GM19023 (cell line): ENCODE data around the gene BICD1.

ENCODE experiments used
- ATAC-seq: cut with Tn5 transposase; IDR thresholded peaks from one replicate; pipeline ENCODE4 v1.9.1; 2021; ENCODE audit warnings: mild to moderate bottlenecking, moderate library complexity; ENCODE audit not compliant: unreplicated experiment

The BICD1 gene

DNA sequence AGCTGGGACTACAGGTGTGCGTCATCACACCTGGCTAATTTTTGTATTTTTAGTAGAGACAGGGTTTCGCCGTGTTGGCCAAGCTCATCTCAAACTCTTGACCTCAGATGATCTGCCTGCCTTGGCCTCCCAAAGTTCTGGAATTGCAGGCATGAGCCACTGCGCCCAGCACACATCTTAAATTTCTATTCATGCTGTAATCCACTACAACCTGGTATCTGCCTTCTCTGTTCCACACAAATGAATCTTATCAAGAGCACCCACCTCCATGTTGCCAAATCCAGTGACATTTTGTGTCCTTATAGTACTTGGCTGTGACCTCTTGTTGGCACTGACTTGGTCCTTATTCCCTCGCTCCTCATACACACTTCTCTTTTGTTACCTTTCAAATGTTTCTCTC, 5.8 kb upstream of the BICD1 start:
- no peak for ATAC-seq

- ATAC-seq, result no peak
These were observed 4.4 kb upstream of the BICD1 start for GRCh38 chr12:32102234-32102633.

DNA sequence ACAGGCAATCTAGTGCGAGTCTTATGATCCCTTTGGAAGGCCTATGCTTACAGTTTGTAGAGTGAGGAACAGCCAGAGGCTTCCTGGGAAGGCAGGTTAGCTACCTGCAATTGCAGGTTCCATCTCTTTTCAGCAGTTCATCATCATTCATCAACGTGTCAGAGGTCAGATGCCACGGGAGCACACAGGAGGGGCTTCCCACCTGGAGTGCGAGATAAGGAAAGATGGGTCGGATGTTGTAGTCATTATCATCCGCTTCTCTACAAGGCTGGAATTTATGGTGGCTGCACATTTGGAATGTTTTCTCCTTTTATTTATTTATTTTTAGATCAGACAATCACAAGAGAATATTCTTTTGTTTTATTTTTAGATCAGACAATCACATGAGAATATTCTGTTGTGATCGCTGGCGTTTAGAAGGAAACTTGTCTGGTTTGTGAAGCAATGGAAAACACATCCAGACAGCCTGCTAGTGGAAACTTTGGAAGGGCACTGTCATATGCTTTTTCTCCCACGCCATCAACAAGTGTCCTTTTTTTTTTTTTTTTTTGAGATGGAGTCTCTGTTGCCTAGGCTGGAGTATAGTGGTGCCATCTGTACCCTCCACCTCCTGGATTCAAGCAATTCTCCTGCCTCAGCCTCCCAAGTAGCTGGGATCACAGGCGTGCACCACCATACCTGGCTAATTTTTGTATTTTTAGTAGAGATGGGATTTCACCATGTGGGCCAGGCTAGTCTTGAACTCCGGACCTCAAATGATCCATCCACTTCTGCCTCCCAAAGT, 1.9 kb upstream of the BICD1 start:
- ATAC-seq, result no peak

- no peak for ATAC-seq
These were observed 596 bp upstream of the BICD1 start for GRCh38 chr12:32105986-32106516.

DNA sequence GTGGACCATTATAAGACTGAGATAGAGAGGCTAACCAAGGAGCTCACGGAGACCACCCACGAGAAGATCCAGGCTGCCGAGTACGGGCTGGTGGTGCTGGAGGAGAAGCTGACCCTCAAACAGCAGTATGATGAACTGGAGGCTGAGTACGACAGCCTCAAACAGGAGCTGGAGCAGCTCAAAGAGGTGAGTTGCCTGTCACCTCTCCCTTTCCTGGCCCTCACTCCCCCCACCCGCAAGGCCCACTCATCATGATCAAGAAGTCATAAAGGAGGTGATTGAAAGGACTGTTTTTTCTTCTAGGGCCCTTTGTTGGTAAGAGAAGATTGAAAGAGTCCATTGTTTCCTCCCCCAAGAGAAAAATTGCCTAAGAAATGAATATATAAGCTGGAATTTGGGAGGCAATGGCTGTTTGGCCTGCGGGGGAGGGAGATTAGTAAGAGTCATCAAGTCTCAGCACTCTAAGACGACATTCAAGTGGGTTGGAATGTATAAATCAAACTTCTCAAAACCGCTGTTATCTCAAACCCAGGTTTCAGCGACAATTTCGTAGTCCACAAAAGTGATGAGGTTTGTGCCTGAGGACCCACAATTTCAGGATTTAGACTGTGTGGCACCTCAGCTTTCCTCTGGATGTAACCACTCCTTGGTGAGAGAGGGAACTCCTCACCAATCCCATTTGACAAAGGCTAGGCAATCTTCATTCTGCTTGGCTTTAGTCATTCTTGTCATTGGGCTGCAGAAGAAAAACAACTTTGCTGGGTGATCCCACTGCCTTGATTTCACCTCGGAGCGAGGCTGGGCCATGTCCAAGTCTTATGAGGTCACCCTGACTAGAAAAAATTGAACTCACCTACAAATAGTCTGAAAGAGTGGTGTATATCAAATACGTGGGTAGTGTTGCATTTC, 966 bp downstream of the BICD1 start:
- peak; percentile 12 for ATAC-seq

GRCh38 chr12:32108787-32109186, 2.1 kb downstream of the BICD1 start:
- no peak for ATAC-seq

- no peak for ATAC-seq
These were observed 3.8 kb downstream of the BICD1 start for GRCh38 chr12:32110417-32110816.

- no peak for ATAC-seq
These were observed 4.3 kb downstream of the BICD1 start for GRCh38 chr12:32110942-32111341.

DNA sequence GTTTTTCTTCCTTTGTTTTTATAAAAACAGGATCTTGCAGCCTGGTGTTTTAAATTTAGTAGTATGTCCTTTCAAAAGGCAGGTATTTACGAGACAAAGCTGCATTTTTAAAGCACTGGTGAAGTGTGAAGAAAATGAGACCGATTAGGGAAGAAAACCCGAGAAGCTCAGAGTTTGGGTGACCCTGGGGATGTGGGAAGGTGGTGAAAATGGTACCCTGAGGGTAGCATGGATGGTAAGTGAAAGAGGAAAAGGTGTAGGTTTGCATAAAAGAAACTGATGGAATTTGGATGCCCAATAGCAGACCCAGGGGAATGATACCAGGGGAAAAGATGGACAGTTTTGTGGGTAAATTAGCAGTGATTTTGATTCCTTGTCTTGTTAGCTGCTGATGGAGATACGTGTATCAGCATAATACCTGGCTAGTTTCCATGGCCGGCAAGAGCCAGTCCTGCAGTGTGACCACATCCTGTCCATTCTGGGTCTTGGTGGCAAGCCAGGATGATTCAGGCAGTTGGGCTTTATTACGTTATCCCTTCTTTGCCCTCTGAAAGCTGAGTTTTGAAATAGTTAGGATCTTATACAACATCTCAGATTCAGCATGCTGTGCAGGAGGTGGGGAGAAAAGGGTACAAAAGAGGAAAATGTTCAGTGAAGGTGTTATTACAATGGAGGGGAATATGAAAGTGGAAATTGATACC, 8.9 kb downstream of the BICD1 start:
- ATAC-seq, result no peak

DNA sequence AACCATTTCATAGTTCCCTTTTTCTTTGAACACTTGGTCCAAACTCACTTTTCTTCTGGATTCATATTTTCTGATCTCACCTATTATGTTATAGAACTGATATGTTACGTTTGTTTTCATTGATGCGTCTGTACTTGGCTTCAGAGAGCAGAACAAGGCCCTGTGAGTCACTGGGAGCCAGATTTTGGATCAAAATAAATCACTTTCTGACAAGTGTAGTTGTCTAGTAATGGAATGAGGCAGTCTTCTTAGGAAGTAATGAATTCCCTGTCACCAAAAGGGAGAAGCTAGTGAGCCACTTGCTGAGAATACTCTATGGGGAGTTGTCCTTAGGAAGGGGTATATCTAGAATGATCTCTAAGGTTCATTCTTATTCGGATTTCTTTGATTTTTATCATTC, 10.2 kb downstream of the BICD1 start:
- no peak for ATAC-seq

DNA sequence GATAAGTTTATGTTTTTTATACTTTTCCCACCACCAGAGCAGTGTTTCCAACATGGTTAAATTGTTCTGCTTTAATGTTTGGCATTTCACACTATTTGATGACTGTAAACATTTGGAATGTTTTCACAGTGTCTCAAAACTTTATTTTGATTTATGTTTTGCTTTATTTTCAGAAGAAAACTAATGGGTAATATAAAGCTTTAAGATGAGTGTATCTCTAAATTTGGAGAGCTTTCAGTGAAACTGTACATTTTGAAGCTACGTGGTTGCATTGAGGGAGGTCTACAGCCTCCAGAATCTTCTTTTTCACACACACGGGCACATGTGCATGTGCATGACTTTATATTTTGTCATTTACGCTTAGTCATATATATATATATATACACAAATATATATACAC, 10.7 kb downstream of the BICD1 start:
- ATAC-seq, result no peak

GRCh38 chr12:32118806-32119205, 12.2 kb downstream of the BICD1 start:
- ATAC-seq, result no peak

DNA sequence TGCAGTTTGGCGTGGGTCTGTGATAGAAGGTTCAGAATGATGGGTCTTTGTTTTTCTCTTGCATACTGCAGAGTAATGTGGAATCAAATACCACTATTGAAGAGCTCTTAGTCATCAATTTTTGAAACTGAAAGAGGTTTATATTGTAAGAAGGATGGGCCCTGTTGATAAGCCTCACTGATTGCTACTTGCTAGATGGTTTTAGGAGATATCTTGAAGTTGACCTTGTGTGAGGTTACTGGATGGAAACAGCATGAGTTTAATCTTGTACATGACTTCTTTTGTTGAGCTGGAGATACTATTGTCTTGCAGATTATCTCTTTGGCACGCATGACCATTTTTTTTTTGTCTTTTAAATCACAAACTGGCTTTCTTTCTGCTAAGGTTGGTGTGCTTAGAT, 13.8 kb downstream of the BICD1 start:
- peak; percentile 73 for ATAC-seq

DNA sequence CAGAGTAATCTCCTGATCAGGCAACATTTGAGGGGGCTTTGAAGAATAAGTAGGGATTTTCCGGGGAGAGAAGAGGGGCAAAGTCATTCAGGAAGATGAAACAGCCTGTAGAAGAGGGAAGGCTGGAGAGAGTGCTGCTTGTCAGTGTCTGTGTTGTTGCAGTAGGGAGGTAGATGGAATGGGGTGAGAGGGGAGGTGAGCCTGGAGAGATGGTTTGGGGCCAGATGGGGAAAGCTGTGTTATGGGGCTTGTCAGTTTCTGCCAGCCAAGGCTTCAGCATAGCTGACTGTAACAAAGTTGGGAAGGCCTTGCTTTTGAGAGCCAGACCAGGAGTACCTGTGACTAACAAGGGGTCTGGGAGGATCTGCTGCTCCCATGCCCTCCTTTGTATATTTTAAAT, 18.0 kb downstream of the BICD1 start:
- ATAC-seq, result no peak

DNA sequence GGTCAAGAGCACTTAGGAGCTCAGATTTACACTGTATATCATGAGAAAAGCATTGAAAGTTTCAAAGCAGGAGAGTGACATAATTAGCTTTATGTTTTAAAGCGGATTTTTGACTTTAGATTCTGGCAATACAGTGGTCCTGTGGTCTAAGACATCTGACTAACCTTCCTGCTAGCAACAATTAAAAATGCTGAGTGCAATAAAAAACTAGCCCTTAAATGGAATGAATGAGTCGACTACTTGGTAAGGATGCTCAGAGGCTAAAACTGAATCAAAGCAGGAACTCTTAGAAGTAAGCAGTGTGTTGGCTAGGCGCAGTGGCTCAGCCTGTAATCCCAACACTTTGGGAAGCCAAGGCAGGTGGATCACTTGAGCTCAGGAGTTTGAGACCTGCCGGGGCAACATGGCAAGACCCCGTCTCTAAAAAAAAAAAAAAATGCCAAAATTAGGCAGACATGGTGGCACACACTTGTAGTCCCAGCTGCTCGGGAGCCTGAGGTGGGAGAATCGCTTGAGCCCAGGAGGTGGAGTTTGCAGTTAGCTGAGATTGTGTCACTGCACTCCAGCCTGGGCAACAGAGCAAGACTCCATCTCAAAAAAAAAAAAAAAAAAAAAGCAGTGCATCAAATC, 18.9 kb downstream of the BICD1 start:
- no peak for ATAC-seq

DNA sequence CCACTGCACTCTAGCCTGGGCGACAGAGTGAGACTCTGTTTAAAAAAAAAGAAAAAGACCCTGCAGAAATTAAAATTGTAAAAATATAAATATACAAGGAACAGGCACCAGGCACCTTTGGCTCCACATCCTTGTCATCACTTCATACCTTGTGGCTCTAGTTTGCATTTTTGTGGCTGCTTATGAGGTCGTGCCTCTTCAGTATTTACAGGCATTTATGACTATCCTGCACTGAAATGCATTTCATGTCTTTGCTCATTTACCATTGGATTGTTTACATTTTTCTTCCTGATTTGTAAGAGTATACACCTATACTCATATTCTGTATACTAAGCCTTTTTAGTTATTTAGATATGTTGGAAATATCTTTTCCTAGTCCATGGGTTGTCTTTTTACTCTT, 20.1 kb downstream of the BICD1 start:
- ATAC-seq, result no peak

DNA sequence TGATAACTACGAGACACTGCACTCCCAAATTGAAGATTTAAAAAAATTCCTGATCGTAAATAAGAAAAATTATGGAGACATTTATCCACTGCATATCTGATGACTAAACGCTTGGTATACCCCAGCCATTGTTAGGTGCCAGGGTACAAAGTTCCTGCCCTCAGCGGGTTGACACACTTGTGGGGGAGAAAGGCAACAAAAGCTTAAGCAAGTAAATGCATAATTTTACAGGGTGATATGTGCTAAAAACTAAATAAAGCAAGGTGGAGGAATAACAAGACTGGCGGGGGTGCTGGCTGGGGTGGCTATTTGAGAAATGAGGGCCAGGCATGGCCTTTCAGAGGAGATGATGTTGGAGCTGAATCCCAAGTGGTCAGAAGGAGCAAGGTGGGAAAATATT, 25.0 kb downstream of the BICD1 start:
- no peak for ATAC-seq

DNA sequence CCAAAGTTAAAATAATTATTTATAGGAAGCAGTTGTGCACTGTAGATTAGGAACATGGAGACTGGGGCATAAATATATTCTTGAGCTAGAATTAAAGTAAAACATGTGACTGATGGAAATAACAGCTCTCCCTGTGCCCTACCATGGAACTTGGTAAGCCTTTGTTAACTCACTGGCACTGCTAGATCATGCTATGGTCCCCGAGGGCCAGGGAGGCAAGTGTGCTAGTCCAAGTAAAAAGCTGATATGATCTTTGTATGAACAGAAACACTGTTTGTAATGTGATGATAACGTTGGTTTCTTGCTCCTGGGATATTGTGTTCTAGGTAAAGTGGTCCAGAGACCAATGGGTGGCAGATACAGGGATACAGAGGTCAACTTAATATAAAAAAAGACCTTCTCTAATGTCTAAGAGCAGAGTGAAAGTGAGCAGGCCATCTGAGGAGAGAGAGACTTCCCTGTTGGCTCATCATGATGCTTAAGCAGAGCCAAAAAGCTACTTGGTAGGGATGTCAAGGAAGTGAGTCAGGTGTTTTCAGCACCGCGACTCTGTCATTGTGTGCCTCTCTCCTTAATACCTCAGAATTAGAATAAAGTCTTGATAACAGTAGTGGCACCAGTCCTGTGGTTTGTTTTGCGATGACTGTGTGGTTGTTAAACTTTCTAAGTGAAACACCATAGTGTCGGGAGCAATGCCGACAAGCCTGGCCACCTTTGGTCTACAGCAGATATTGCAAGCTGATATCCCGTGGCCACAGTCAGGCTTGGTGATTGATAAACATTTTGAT, 27.6 kb downstream of the BICD1 start:
- ATAC-seq, result peak; percentile 64

DNA sequence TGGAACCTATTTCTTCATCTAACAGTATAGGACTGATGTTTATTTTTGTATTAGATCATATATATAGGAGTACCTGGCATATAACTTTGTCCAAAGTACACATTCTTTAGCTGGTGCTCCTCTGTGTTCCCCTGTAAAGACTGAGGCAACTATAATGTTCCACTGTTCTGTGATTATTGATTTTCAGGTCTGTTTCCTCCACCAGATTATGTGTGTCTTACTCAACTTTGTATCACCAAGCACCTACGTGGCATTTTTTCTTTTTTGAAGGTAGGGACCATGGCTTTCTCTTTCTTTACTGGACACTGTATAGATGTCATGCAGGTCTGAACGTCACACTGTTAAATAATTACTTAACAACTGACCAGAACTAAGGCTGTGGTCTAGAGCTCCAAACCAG, 29.3 kb downstream of the BICD1 start:
- no peak for ATAC-seq

GRCh38 chr12:32136404-32136803, 29.8 kb downstream of the BICD1 start:
- no peak for ATAC-seq
